K562 (cell line): ENCODE results near the gene SERPIND1. TPM values are rescaled to one million over a fixed set of nuclear protein-coding genes. Genes with fewer than 3 reads are reported as not detected.

Experiments
- BRCA1 ChIP-seq, 2 experiments: fragments of 450-650 bp in 1 of 2; sonication (generic) in 1 of 2; formaldehyde crosslinking in 1 of 2; IDR thresholded peaks; 2 replicates each; pipeline versions ENCODE4 v1.5.0 to v1.6.1; 2017 to 2020; ENCODE audit warnings: mild to moderate bottlenecking in 1 of 2, missing genetic modification reagents in 1 of 2
- CEBPG ChIP-seq, 3 experiments: fragments of 200-800 bp in 1 of 3; sonication (Bioruptor generic) in 1 of 3; sonication (generic) in 1 of 3; formaldehyde crosslinking in 1 of 3; IDR thresholded peaks in 2 of 3; conservative IDR thresholded peaks in 1 of 3; 2 replicates each; pipeline versions ENCODE4 v1.6.1 to v1.8.0; 2016 to 2022; ENCODE audit warnings: missing compliant biosample characterization in 2 of 3, missing genetic modification characterization in 2 of 3, mild to moderate bottlenecking in 1 of 3, missing genetic modification reagents in 1 of 3
- EHMT2 ChIP-seq: fragments of 450-650 bp; IDR thresholded peaks from 2 replicates; pipeline ENCODE4 v1.6.1; 2018; ENCODE audit warnings: antibody characterized with exemption
- HDAC6 ChIP-seq: IDR thresholded peaks from 2 replicates; pipeline ENCODE4 v1.6.1; 2012; ENCODE audit warnings: low read depth, mild to moderate bottlenecking, control low read depth, inconsistent platforms, low read length, moderate library complexity
- HMGXB4 ChIP-seq: sonication (generic); formaldehyde crosslinking; IDR thresholded peaks from 2 replicates; pipeline ENCODE4 v1.8.1; 2023; ENCODE audit warnings: mild to moderate bottlenecking, missing genetic modification reagents
- NFE2L1 ChIP-seq: fragments of 450-650 bp; IDR thresholded peaks from 2 replicates; pipeline ENCODE4 v1.6.1; 2016; ENCODE audit warnings: missing genetic modification characterization, low read depth, mild to moderate bottlenecking, missing compliant biosample characterization, moderate library complexity, borderline replicate concordance
- PHB ChIP-seq: fragments of 250-450 bp; sonication (Bioruptor Pico); IDR thresholded peaks from 2 replicates; pipeline ENCODE4 v1.5.0; 2021
- PHF21A ChIP-seq: fragments of 450-650 bp; IDR thresholded peaks from 2 replicates; pipeline ENCODE4 v1.6.1; 2017; ENCODE audit warnings: low read depth, borderline replicate concordance
- PHF8 ChIP-seq: fragments of 200-600 bp; sonication (generic); IDR thresholded peaks from 2 replicates; pipeline ENCODE4 v1.6.1; 2012; ENCODE audit warnings: mixed run types, mild to moderate bottlenecking, inconsistent platforms, low read length, moderate library complexity, borderline replicate concordance
- POLR3G ChIP-seq: IDR thresholded peaks from 2 replicates; pipeline ENCODE4 v1.6.1; 2011; ENCODE audit not compliant: insufficient read length, insufficient replicate concordance; ENCODE audit errors: extremely low read depth
- PRMT5 ChIP-seq: sonication (generic); formaldehyde crosslinking; IDR thresholded peaks from 2 replicates; pipeline ENCODE4 v1.5.0; 2020; ENCODE audit warnings: missing genetic modification reagents
- RBM14 ChIP-seq: fragments of 200-400 bp; formaldehyde crosslinking; IDR thresholded peaks from 2 replicates; pipeline ENCODE4 v1.6.1; 2018; ENCODE audit warnings: low read depth, mild to moderate bottlenecking, low read length, moderate library complexity, borderline replicate concordance; ENCODE audit not compliant: insufficient read depth
- SMC3 ChIP-seq: conservative IDR thresholded peaks from 2 replicates; pipeline ENCODE4 v1.6.1; 2011; ENCODE audit warnings: low read depth, low read length, improper control_type of control experiment; ENCODE audit not compliant: insufficient read depth
- TAF9B ChIP-seq: fragments of 450-650 bp; IDR thresholded peaks from 2 replicates; pipeline ENCODE4 v1.6.1; 2018; ENCODE audit warnings: mild to moderate bottlenecking; ENCODE audit not compliant: partially characterized antibody
- THRA ChIP-seq: fragments of 450-650 bp; IDR thresholded peaks from 2 replicates; pipeline ENCODE4 v1.6.1; 2017; ENCODE audit warnings: mild to moderate bottlenecking, moderate library complexity
- WHSC1 ChIP-seq: IDR thresholded peaks from one replicate; pipeline ENCODE4 v1.6.1; 2012; ENCODE audit warnings: low read length, control low read depth, inconsistent platforms
- ZBTB33 ChIP-seq: sonication (generic); formaldehyde crosslinking; IDR thresholded peaks from 2 replicates; pipeline ENCODE4 v1.8.1; 2023; ENCODE audit warnings: mild to moderate bottlenecking, missing genetic modification reagents
- polyA plus RNA-seq, 8 experiments: library from polyadenylated mRNA; depleted of rRNA in 4 of 8; stranded (reverse) in 5 of 8; unstranded in 3 of 8; fragments of >200 nt; fragmentation: Nextera tagmentation in 2 of 8; fragmentation: Illumina TruSeq in 1 of 8; extraction: Ambion mirVana in 2 of 8; extraction: Trizol in 1 of 8; gene quantifications; 2 replicates each; pipeline versions ENCODE4 v1.2.1 to v1.2.3, GENCODE V29; 2011 to 2014; ENCODE audit warnings: inconsistent platforms in 1 of 8, missing spikeins in 1 of 8
- total RNA-seq, 7 experiments: library from RNA; depleted of rRNA in 6 of 7; stranded (reverse); fragments of >200 nt in 6 of 7; fragmentation: Illumina TruSeq in 2 of 7; extraction: Trizol in 2 of 7; gene quantifications; 2 replicates each; pipeline versions ENCODE4 v1.2.1 to v1.2.3, GENCODE V29; 2011 to 2021; ENCODE audit warnings: low replicate concordance in 1 of 7
- TF ChIP-seq, protein P1 (sequence below): fragments of 450-650 bp; IDR thresholded peaks from 2 replicates; pipeline ENCODE4 v1.6.1; 2014; ENCODE audit warnings: low read depth, mild to moderate bottlenecking, moderate library complexity, borderline replicate concordance

Gene SERPIND1
- total and polyA plus RNA-seq, 9 of the 15 experiments (the other 6 are each of a cell fraction or from before 2014, with no cell fraction given), result 0.04 to 0.11 (median 0.09) TPM; not detected in 6

- TF ChIP-seq HMGXB4 (CRISPR knock-in tag) (0 out of 2 replicates have a peak, but pooled peaks have one; percentile 41), BRCA1 (IDR thresholded peaks at IDR 0.05) (no peak), BRCA1 (CRISPR knock-in tag; IDR thresholded peaks at IDR 0.05) (no peak), PHF21A (no peak), PRMT5 (peak; percentile 54; the same call in 1 of the 2 replicates), EHMT2 (no peak), RBM14 (no peak), CEBPG (CRISPR knock-in tag; IDR thresholded peaks at IDR 0.05) (no peak), CEBPG (tag; conservative IDR thresholded peaks at IDR 0.05 in 1 of 2, IDR thresholded peaks at IDR 0.05 in 1 of 2) (no peak), WHSC1 (peak; percentile 45), SMC3 (no peak), HDAC6 (0 out of 2 replicates have a peak, but pooled peaks have one; percentile 20), PHF8 (peak; percentile 12; the same call in 1 of the 2 replicates), PHB (CRISPR knock-in tag) (peak; percentile 37; the same call in 1 of the 2 replicates), POLR3G (no peak), NFE2L1 (no peak), ZBTB33 (no peak), TAF9B (no peak), THRA (no peak)
- TF ChIP-seq, protein P1, sequence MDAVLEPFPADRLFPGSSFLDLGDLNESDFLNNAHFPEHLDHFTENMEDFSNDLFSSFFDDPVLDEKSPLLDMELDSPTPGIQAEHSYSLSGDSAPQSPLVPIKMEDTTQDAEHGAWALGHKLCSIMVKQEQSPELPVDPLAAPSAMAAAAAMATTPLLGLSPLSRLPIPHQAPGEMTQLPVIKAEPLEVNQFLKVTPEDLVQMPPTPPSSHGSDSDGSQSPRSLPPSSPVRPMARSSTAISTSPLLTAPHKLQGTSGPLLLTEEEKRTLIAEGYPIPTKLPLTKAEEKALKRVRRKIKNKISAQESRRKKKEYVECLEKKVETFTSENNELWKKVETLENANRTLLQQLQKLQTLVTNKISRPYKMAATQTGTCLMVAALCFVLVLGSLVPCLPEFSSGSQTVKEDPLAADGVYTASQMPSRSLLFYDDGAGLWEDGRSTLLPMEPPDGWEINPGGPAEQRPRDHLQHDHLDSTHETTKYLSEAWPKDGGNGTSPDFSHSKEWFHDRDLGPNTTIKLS, result no peak
These were observed 14.1 kb downstream of the SERPIND1 start (continued) for GRCh38 chr22:20787746-20788626.
